UCSD-AML1 (cell line): ENCODE measurements around the gene ZSCAN10.
A peak's percentile ranks its signal among the peaks of the same experiment; 100 is the strongest.
"Not testable (repeated sequence)": the region's sequence is repeated elsewhere in the genome, so short reads cannot be mapped to it uniquely, and the experiment has no call there.

Experiments
- DNase-seq: peaks from one replicate; lab custom pipeline; 2025; ENCODE audit not compliant: unreplicated experiment; lab: John Stamatoyannopoulos, UW

Gene ZSCAN10

DNA sequence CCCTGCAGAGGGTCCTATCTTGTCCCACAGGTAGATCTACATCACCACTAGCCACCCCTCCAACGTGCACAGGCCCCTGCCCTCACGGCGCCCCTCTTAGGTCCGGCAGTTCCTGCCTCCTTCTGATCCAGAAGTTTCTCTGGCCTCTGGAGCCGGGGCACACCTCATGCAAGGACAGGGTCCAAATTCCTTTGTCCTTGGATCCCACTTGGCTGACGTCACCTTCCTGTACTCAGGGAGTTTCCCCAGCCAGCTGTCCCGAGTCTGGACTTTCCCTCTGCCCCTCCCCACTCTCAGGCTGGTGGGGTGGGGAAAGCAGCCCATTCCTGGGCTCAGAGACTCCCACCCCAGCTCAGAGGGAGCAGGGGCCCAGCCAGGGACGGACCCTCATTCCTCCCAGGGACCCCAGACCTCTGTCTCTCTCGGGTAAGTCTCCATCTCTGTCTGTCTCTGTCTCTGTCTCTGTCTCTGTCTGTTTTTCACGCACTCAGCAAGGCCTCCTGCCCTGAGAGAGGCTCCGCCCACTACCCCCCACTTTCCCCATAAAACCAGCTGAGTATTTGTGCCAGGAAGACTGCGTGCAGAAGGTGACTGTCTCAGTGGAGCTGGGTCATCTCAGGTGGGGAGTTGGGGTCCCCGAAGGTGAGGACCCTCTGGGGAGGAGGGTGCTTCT lies 33.9 kb downstream of the ZSCAN10 start, which contains the start of gene IL32:
Gene IL32 (plus strand): TSS at position 572 of the 673 bp plus-strand sequence. CDS start 172 bp downstream, outside the sequence.
- DNase-seq = no peak

DNA sequence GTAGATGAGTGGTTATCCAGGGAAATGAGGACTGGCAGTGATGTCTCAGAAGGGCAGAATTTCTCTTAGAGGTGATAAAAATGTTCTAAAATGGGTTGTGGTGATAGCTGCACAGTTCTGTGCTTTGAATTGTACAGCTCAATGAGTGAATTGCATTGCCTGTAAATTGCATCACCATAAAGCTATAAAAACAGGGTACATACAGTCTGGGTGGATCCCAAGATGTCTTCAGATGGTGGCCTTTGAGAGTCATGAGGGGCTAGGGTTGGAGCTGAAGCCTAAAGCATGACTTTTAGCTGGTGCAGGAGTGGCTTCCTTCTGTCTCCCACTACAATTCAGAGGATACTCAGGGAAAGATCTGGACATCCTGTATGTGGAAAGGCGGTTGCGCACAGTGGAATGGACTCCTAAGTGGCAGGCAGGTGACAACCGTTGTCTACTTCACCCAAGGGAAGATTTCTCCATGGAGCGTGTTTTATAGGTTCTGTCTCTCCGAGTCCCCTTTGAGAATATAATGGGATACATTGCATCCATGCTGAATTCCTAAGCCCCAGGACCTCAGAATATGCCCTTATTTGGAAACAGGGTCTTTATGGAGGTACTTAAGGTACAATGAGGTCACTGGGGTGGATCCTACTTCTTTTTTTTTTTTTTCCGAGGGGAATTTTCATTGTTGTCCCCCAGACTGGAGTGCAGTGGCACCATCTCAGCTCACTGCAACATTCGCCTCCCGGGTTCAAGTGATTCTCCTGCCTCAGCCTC lies 35.3 kb downstream of the ZSCAN10 start:
- DNase-seq = no peak

DNA sequence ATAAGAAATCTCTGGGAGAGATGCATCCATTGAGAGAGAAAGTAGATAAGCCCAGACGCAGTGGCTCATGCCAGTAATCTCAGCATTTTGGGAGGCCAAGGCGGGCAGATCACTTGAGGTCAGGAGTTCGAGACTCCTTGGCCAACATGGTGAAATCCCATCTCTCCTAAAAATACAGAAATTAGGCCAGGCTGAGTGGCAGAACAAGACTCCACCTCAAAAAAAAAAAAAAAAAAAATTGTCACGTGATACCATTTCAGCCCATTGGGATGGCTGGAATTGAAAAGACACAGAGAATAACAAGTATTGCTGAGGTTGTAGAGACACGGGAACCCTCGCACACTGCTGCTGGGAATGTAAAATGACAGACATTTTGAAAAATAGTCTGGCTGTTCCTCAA lies 36.5 kb downstream of the ZSCAN10 start:
- no peak for DNase-seq

DNA sequence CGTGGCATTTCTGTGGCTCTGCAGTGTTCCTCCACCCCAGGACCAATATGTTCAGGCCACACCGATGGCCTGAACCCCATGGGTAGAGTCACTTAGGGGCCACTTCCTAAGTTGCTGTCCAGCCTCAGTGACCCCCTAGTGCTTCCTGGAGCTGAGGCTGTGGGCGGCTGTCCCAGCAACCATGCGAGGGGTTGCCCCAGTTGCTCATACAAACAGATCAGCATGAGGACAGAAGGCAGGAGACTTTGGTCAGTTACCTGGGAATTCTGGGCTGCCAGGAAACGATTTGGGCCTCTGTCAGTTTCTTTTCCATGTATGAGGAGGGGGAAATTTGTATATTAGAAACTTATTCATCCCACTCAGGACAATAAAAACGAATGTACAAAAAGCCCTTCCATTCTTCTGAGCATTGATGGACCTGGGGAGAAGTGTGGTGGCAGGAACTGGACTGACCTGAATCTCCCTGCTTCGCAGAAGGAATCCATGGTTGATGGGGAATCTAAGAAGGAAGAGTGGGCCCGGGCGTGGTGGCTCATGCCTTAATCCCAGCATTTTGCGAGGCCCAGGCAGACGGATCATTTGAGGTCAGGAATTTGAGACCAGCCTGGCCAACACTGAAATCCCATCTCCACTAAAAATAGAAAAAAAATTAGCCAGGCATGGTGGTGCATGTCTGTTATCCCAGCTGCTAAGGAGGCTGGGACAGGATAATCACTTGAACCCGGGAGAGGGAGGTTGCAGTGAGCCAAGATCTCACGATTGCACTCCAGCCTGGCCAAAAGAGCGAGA lies 38.6 kb downstream of the ZSCAN10 start:
- DNase-seq = no peak

DNA sequence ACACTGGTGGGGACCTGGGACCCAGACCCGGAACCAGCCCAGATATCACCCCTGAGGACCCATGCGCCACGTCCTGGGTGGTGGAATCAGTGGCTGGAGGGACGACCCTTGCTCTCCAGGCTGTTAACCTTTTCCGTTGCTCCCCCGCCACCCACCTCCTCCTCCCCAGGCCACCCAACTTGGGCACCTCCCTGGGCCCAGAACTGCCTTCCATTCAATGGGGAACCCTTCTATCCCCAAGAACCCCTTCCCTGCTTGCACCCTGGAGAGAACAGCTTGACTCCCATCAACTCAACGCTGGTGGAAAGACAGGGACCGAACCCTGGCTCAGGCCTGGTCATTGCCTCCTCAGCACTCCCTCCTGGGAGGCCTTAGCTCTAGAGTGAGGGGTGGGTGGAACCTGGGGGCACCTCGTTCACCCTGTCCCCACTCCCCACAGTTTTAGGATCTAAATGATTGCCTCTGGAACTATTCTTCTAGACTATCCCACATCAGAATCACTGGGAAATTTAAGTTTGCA lies 39.3 kb downstream of the ZSCAN10 start:
- no peak for DNase-seq

DNA sequence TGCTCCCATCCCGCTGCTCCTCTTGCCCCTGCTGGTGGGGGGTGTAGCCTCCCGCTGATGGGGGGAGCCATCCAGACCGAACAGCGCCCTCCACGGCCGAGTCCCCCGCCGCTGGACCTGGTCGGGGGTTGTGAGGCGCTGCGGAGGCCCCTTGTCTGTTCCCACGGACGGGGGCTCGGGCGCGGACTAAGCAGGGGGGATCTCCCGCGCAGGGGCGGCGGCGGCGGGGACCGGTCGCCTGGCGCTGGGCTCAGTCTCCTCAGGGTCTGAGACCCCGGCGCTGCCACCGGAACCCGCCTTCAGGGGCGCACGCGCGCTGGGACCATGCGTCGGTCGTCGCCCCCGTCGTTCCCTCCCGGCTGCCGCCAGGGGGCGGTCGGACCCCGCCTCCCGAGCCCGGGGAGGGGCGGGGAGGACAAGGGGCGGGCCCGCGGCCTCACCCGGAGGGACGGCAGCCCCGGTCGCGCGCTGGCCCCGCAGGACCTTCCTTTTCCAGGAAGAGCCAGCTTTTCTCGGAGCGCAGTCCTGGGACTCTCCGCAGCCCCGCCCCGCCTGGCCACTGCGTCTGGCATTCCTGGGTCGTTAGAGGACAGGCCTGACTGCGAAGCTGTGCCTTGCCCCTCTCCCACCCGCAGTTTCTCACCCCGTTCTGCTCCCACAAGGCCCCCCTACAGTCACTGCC lies 39.9 kb downstream of the ZSCAN10 start:
- peak; percentile 92 for DNase-seq

DNA sequence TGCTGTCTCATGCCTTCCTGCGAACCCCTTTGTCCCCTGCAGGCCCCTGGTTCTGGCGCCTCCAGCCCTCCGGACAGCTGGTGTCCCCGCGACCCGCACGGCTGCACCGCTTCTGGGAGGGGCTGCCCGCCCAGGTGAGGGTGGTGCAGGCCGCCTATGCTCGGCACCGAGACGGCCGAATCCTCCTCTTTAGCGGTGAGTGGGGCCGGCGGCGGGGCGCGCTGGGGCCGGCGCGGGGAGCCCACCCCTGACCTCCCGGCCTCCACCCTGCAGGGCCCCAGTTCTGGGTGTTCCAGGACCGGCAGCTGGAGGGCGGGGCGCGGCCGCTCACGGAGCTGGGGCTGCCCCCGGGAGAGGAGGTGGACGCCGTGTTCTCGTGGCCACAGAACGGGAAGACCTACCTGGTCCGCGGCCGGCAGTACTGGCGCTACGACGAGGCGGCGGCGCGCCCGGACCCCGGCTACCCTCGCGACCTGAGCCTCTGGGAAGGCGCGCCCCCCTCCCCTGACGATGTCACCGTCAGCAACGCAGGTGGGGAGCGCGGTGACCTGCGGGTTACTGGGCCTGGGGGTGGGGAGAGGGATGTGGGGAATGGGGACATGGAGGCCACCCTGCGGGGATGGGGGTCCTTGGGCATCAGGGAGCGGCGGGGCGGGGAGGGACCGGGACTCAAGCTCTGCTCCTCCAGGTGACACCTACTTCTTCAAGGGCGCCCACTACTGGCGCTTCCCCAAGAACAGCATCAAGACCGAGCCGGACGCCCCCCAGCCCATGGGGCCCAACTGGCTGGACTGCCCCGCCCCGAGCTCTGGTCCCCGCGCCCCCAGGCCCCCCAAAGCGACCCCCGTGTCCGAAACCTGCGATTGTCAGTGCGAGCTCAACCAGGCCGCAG lies 40.7 kb downstream of the ZSCAN10 start:
- peak; percentile 56 for DNase-seq

DNA sequence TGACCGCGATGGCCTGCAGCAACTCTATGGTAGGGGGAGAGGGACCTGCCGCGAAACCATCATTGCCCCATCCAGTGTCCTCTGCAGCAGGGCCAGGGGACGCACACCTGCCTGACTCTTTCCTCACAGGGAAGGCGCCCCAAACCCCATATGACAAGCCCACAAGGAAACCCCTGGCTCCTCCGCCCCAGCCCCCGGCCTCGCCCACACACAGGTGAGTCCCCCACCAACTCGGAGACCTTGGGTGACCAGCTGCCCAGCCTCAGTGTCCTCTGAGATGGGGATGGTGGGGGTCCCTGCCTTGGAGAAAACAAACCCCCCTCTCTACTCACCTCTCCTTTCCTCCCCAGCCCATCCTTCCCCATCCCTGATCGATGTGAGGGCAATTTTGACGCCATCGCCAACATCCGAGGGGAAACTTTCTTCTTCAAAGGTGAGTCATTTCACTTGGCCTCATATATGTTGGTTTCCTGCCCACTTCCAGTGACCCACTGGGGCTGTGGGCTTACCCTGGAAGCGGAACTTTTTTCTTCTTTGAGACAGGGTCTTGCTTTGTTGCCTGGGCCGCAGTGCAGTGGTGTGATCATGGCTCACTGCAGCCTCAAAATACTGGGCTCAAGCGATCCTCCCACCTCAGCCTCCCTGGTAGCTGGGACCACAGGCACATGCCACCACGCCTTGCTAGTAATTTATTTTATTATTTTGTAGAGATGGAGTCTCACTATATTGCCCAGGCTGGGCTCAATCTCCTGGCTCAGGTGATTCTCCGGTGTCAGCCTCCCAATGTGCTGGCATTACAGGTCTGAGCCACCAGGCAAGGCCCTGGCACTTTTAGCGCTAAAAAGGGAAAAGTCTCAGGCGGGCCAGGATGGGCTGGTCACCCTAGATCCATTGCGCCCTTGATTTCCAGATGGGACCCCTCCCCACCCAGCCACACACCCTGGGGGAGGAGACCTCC lies 41.6 kb downstream of the ZSCAN10 start:
- DNase-seq = no peak

DNA sequence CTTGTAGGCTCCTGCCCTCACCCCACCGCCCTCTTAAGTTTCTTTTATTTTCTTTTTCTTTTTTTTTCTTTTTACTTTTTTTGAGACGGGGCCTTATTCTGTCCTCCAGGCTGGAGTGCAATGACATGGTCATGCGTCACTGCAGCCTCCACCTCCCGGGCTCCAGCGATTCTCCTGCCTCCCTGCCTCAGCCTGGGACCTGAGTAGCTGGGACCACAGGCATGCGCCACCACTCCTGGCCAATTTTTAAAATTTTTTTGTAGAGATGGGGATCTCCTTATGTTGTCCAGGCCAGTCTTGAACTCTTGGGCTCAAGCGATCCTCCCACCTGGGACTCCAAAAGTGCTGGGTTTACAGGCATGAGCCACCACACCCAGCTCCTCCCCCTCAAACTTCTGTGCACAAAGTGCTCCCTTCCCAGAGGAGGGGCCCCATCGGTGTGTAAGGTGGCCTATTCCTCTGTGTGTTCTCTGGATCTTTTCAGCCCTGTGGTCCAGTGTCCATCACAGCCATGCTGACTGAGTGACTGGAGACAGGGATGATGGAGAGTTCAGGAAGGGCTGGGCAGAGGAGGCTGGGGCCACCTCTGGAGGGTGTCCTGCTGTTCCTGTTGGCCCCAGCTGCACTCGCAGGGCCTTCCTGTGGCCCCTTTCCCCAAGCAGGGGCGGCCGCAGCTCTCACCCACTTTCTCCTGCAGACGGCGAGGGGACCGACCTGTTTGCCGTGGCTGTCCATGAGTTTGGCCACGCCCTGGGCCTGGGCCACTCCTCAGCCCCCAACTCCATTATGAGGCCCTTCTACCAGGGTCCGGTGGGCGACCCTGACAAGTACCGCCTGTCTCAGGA lies 42.5 kb downstream of the ZSCAN10 start:
- DNase-seq = no peak

DNA sequence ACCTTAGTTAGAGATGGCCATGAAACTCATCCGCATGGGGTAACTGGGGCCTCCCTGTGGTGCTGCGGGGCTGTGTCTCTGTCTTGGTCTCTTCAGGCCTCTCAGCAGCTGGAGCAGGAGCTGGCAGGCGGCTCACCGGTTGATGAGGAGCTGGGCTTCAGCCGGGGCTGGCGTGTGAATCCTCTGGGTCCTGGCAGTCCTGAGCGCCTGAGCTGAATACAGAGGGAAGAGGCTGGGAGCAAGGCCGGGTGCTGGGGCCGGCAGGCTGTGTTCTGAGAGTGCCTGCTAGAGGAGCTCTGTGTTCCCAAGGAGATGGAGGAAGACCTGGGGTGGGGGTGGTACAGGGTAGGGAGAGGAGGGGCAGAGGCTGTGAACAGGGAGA lies 43.4 kb downstream of the ZSCAN10 start:
- DNase-seq = not testable (repeated sequence)

DNA sequence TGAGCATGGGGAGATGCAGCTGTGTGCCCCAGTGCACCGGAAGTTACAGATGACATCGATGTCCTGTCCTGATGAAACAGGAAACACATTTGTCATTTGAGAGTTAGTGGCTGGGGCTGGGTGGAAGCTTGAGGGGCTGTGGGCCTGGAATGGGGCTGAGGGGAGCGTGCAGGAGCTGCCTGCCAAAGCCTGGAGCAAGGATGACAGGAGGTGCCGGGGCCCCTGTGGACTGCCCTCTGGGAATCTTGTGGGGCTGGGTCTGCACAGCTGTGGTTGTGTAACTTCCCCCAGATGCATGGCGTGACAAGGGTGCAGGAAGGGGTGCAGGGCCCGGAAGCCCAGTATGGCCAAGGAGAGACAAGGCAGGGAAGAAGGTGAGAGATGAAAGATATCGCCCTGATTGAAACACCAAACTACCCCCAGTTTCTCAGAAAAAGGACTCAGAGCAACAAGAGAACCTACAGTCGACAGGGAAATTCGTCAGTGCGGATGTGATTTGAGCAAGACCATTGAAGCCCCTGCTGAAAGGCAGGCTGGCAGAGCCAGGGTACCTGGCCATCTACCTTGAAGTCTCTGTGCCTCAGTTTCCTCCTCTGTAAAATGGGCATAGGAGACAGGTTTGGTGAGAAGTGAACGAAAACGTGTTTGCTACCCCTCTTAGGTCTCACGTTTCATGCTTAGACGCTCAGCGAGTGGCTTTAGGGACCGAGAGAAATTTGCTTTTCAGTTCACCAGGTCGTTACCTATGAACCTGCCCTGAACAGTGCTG lies 43.9 kb downstream of the ZSCAN10 start:
- DNase-seq = peak; percentile 69

DNA sequence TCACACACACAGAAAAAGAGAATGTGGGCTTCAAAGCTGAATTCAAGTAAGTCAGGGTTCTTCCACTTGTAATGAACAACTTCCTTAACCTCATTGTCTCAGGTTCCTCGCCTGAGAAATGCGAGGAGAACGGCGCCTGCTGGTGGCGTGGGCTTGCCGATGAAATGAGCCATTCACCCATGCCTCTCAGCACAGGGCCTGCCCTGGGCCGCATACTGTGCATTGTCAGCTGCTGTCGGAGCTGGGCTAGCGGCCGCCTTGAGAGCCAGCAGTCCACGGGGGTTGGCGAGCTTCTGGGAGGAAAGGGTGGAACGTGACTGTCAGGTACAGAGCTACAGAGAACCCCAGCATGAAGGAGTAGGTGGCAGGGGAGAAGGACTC lies 45.8 kb downstream of the ZSCAN10 start:
- peak; percentile 35 for DNase-seq

DNA sequence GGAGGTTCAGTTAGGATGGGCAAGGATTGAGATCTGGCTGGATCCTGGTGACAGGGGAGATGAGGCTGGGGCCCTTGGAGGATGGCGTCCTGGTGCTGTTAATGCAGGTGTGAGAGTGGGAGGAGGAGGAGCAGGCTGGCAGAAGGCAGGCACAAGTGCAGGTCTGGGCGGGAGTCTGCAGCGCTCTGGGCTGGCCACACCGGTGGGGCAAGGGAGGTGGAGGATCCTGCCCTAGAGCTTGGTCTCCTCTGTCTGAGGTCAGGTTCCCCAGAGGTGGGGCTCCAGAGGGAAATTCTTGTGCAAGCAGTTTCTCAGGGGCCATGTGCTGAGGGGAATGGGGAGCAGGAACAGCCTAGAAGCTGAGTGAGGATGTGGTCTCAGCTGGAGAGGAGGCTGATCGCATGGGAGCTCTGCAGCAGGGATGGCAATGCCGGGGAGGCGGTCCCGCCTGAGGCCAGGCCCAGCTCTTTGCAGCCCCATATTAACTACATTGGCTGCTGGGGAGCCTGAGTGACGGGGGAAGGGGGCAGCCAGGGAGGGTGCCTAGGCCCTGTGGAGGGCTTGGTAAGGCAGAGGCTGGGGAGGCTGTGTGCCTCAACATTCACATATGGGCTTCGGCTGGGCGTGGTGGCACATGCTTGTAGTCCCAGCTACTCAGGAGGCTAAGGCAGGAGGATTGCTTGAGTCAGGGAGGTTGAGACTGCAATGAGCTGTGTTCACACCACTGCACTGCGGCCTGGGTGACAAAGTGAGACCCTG lies 46.3 kb downstream of the ZSCAN10 start:
- not testable (repeated sequence) for DNase-seq

DNA sequence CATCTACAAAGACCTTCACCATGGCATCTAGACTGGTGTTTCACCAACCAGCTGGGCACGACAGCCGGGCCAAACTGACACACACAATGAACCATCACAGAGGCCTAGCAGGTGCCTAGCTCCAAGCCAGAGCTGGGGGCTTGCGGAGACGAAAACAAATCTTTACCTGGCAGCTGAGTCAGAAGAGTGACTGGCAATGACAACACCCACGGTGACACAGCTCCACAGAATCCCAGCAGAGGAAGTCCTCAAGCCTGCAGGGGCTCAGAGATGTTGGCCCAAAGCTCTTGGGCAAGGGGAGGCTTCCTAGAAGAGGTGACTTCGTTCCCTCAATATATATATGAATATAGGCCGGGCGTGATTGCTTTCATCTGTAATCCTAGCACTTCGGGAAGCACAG lies 47.6 kb downstream of the ZSCAN10 start:
- DNase-seq = no peak

DNA sequence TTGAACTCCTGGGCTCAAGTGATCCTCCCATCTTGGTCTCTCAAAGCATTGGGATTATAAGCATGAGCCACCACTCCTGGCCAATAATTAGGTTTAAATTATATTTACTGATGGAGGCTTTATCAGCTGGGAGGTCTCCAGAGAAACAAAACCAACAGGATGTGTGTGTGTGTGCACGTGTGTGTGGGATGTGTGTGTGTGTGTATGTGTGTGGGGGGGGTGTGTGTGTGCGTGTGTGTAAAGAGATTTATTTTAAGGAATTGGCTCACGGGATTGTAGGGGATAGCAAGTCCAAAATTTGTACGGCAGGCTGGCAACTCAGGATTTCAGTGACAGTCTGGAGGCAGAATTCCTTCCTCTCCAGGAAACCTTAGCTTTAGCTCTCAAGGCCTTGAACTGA lies 48.1 kb downstream of the ZSCAN10 start:
- DNase-seq = no peak

DNA sequence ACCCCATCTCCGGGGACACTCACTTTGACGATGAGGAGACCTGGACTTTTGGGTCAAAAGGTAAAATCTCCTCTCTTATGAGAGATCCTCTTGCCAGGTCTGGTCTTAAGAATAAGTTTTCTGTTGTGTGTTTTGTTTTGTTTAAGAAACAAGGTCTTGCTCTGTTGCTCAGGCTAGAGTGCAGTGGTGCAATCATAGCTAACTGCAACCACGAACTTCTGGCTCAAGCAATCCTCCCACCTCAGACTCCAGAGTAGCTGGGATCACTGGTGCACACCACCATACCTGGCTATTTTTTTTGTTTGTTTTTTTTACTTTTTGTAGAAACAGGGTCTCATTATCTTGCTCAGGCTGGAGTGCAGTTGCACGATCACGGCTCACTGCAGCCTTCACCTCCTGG lies 48.6 kb downstream of the ZSCAN10 start:
- DNase-seq = no peak
